Measurements from ENCODE around the gene MPP2.

GRCh38 chr17:43900183-43900857, 7.0 kb downstream of the MPP2 start:
- TF ChIP-seq MAX (IDR thresholded peaks at IDR 0.05): peak; percentile 75
- TF ChIP-seq EP300 (IDR thresholded peaks at IDR 0.05; ENCODE audit: borderline replicate concordance): no peak
- no peak for TF ChIP-seq CREB1 (IDR thresholded peaks at IDR 0.05; ENCODE audit: low read depth)
- TF ChIP-seq TAF1 (IDR thresholded peaks at IDR 0.05; ENCODE audit: low read depth): no peak
- TF ChIP-seq, protein P1, sequence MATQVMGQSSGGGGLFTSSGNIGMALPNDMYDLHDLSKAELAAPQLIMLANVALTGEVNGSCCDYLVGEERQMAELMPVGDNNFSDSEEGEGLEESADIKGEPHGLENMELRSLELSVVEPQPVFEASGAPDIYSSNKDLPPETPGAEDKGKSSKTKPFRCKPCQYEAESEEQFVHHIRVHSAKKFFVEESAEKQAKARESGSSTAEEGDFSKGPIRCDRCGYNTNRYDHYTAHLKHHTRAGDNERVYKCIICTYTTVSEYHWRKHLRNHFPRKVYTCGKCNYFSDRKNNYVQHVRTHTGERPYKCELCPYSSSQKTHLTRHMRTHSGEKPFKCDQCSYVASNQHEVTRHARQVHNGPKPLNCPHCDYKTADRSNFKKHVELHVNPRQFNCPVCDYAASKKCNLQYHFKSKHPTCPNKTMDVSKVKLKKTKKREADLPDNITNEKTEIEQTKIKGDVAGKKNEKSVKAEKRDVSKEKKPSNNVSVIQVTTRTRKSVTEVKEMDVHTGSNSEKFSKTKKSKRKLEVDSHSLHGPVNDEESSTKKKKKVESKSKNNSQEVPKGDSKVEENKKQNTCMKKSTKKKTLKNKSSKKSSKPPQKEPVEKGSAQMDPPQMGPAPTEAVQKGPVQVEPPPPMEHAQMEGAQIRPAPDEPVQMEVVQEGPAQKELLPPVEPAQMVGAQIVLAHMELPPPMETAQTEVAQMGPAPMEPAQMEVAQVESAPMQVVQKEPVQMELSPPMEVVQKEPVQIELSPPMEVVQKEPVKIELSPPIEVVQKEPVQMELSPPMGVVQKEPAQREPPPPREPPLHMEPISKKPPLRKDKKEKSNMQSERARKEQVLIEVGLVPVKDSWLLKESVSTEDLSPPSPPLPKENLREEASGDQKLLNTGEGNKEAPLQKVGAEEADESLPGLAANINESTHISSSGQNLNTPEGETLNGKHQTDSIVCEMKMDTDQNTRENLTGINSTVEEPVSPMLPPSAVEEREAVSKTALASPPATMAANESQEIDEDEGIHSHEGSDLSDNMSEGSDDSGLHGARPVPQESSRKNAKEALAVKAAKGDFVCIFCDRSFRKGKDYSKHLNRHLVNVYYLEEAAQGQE (IDR thresholded peaks at IDR 0.05; ENCODE audit: low read depth): no peak
- no peak for TF ChIP-seq TEAD4 (IDR thresholded peaks at IDR 0.05)
- no peak for TF ChIP-seq FOXM1 (IDR thresholded peaks at IDR 0.05; ENCODE audit: borderline replicate concordance, low read depth)
- TF ChIP-seq RAD21 (IDR thresholded peaks at IDR 0.05; ENCODE audit: low read depth): no peak
- no peak for TF ChIP-seq YY1 (IDR thresholded peaks at IDR 0.05; ENCODE audit: low read depth)
- no peak for TF ChIP-seq CEBPB (IDR thresholded peaks at IDR 0.05)
- no peak for TF ChIP-seq USF1 (IDR thresholded peaks at IDR 0.05)
- TF ChIP-seq NFIC (IDR thresholded peaks at IDR 0.05): no peak
